Measurements from ENCODE around the gene FAM117A. TPM values are rescaled to one million over a fixed set of nuclear protein-coding genes. Genes with fewer than 3 reads are reported as not detected.

Gene FAM117A
- polyA plus RNA-seq, 2 of the 4 experiments (the other 2 are of a cell fraction): 1.8 TPM

DNA sequence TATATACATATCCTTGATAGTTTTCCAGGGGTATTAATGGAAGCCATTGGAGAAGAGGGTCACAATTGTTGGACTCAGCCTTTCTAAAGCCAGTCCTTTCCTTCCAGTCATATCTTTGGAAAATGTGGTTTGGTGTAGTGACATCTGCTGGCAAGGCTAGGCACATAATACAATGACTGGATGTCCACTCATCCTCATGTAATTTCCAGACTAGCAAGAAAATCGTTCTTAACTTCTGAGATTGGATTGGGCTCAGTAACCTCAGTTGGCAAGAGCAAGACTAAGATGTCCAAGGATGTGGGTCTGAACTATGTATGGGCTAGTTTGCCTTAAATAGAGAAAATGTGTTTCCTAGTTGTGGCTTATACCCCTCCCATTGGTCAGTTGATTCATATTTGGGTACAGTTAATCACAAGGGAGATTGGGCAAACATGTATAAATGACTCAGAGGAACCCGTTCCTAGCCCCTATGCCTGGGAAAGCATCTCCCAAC lies 15.9 kb upstream of the FAM117A start:
- ChIA-PET POLR2A (no interaction called here), CTCF (interaction anchor here (0.7 to 2.4 kb wide), 10 partner anchors 8 to 223 kb away, joined by 3 to 12 read pairs (median 7); partner anchors contain the start of gene SLC35B1)
- TF ChIP-seq EHF (CRISPR knock-in tag; IDR thresholded peaks at IDR 0.05): no peak
- TF ChIP-seq EP300 (IDR thresholded peaks at IDR 0.05): no peak
- no peak for TF ChIP-seq MAZ (IDR thresholded peaks at IDR 0.05; ENCODE audit: borderline replicate concordance, low read depth, low read length)
- no peak for TF ChIP-seq CHD4 (IDR thresholded peaks at IDR 0.05; ENCODE audit: borderline replicate concordance)
- peak; percentile 36; the same call in 2 of the 3 replicates for TF ChIP-seq SMC3 (IDR thresholded peaks at IDR 0.05)
- TF ChIP-seq, protein P1, sequence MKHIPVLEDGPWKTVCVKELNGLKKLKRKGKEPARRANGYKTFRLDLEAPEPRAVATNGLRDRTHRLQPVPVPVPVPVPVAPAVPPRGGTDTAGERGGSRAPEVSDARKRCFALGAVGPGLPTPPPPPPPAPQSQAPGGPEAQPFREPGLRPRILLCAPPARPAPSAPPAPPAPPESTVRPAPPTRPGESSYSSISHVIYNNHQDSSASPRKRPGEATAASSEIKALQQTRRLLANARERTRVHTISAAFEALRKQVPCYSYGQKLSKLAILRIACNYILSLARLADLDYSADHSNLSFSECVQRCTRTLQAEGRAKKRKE (CRISPR knock-in tag; IDR thresholded peaks at IDR 0.05; ENCODE audit: low read depth): no peak
- TF ChIP-seq RAD21 (conservative IDR thresholded peaks at IDR 0.05 in 1 of 2, IDR thresholded peaks at IDR 0.05 in 1 of 2): peak; percentile 37 to 54; a peak in 4 of 5 replicates
- no peak for TF ChIP-seq HEYL (CRISPR knock-in tag; IDR thresholded peaks at IDR 0.05)
- TF ChIP-seq, protein P2, sequence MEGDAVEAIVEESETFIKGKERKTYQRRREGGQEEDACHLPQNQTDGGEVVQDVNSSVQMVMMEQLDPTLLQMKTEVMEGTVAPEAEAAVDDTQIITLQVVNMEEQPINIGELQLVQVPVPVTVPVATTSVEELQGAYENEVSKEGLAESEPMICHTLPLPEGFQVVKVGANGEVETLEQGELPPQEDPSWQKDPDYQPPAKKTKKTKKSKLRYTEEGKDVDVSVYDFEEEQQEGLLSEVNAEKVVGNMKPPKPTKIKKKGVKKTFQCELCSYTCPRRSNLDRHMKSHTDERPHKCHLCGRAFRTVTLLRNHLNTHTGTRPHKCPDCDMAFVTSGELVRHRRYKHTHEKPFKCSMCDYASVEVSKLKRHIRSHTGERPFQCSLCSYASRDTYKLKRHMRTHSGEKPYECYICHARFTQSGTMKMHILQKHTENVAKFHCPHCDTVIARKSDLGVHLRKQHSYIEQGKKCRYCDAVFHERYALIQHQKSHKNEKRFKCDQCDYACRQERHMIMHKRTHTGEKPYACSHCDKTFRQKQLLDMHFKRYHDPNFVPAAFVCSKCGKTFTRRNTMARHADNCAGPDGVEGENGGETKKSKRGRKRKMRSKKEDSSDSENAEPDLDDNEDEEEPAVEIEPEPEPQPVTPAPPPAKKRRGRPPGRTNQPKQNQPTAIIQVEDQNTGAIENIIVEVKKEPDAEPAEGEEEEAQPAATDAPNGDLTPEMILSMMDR (IDR thresholded peaks at IDR 0.05): peak; percentile 54
- H3K9me3 ChIP-seq: no peaks in the 10 kb centered on the region
- WGBS (ENCODE audit: missing lambda C conversion rate): 3% methylated on average over 2 of the region's 2 CpGs
- no peak overlapping the region for H3K4me2 ChIP-seq
- DNase-seq (ENCODE audit: low read depth in 1 of 2, low spot score in 1 of 2) (peak; percentile 34 to 60), ATAC-seq (peak; percentile 84 to 86), FAIRE-seq (peak; percentile 97)
- H3K4me1 ChIP-seq: no peaks in the 10 kb centered on the region
- no peak overlapping the region for H3K4me3 ChIP-seq
- H3K27ac ChIP-seq: no peak overlapping the region

DNA sequence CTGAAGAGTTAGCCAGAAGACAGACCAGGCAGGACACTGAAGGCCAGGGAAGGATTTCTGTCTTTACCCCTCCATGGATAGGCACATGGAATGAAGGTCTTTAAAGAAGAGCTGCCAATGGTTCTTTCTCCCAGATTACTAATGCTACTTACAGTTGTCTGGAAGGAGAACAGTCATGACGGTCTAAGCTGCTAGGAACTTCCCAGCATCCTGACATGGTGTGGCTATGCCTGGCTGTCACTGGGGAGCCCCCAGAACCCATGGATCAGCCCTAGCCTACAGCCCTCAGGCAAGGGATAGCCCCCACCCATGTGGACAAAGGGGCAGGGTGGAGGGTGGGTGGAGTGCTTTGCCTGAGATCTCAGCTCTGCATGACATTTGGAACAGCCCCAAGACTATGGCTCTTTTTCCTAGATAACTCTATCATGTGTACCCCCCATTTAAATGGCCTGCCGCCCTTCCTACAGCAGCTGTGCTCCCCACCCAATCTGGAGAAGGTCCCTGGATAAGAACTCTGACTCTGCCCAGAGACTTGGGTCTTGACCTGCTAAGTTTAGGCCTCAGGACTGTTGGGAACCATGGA lies 15.3 kb upstream of the FAM117A start:
- no peaks in the 10 kb centered on the region for H3K9me3 ChIP-seq
- 76% methylated on average over 2 of the region's 2 CpGs for WGBS (ENCODE audit: missing lambda C conversion rate)
- DNase-seq (ENCODE audit: low read depth in 1 of 2, low spot score in 1 of 2): no peak
- FAIRE-seq: no peak
- CTCF ChIA-PET: interaction anchor here (0.7 to 2.2 kb wide), 12 partner anchors 8 to 222 kb away, joined by 3 to 12 read pairs (median 6); partner anchors contain the start of gene SLC35B1
- POLR2A ChIA-PET: interaction anchor here (0.7 kb wide), 1 partner anchor 15 kb away, joined by 3 read pairs; the partner anchor contains the start of gene FAM117A
- H3K4me3 ChIP-seq: no peak overlapping the region
- H3K4me1 ChIP-seq: no peaks in the 10 kb centered on the region
- H3K27ac ChIP-seq: no peak overlapping the region
- ATAC-seq: no peak; a peak in 1 of 6 replicates
- TF ChIP-seq FOXS1 (CRISPR knock-in tag; IDR thresholded peaks at IDR 0.05): no peak
- TF ChIP-seq, protein P1 (CRISPR knock-in tag; IDR thresholded peaks at IDR 0.05; ENCODE audit: low read depth): no peak
- no peak for TF ChIP-seq ZNF302 (CRISPR knock-in tag; IDR thresholded peaks at IDR 0.05)
- TF ChIP-seq, protein P3, sequence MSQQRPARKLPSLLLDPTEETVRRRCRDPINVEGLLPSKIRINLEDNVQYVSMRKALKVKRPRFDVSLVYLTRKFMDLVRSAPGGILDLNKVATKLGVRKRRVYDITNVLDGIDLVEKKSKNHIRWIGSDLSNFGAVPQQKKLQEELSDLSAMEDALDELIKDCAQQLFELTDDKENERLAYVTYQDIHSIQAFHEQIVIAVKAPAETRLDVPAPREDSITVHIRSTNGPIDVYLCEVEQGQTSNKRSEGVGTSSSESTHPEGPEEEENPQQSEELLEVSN (IDR thresholded peaks at IDR 0.05; ENCODE audit: borderline replicate concordance, low read depth): no peak
- TF ChIP-seq, protein P2 (IDR thresholded peaks at IDR 0.05): no peak
- TF ChIP-seq, protein P4, sequence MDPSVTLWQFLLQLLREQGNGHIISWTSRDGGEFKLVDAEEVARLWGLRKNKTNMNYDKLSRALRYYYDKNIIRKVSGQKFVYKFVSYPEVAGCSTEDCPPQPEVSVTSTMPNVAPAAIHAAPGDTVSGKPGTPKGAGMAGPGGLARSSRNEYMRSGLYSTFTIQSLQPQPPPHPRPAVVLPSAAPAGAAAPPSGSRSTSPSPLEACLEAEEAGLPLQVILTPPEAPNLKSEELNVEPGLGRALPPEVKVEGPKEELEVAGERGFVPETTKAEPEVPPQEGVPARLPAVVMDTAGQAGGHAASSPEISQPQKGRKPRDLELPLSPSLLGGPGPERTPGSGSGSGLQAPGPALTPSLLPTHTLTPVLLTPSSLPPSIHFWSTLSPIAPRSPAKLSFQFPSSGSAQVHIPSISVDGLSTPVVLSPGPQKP (IDR thresholded peaks at IDR 0.05; ENCODE audit: low read depth, low read length): no peak
- no peak for TF ChIP-seq SREBF2 (IDR thresholded peaks at IDR 0.05)
- no peak for TF ChIP-seq PHF8 (IDR thresholded peaks at IDR 0.05; ENCODE audit: borderline replicate concordance, low read depth)
- no peak for TF ChIP-seq RNF2 (IDR thresholded peaks at IDR 0.05; ENCODE audit: borderline replicate concordance, low read depth)
- TF ChIP-seq JUNB (IDR thresholded peaks at IDR 0.05): no peak
- TF ChIP-seq, protein P5, sequence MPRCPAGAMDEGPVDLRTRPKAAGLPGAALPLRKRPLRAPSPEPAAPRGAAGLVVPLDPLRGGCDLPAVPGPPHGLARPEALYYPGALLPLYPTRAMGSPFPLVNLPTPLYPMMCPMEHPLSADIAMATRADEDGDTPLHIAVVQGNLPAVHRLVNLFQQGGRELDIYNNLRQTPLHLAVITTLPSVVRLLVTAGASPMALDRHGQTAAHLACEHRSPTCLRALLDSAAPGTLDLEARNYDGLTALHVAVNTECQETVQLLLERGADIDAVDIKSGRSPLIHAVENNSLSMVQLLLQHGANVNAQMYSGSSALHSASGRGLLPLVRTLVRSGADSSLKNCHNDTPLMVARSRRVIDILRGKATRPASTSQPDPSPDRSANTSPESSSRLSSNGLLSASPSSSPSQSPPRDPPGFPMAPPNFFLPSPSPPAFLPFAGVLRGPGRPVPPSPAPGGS (IDR thresholded peaks at IDR 0.05): no peak
- TF ChIP-seq CHD2 (IDR thresholded peaks at IDR 0.05; ENCODE audit: low read length, partially characterized antibody): no peak
- no peak for TF ChIP-seq ZFP36 (IDR thresholded peaks at IDR 0.05; ENCODE audit: borderline replicate concordance, partially characterized antibody)
- no peak for TF ChIP-seq EHMT2 (IDR thresholded peaks at IDR 0.05; ENCODE audit: low read depth)
- TF ChIP-seq SMC3 (IDR thresholded peaks at IDR 0.05): no peak
- no peak for TF ChIP-seq NR3C1 (IDR thresholded peaks at IDR 0.05)
- TF ChIP-seq ESRRA (IDR thresholded peaks at IDR 0.05; ENCODE audit: borderline replicate concordance, low read length): no peak
- no peak for TF ChIP-seq HOXB5 (CRISPR knock-in tag; IDR thresholded peaks at IDR 0.05)
- H3K4me2 ChIP-seq: no peak overlapping the region
